Mucosa of gallbladder (tissue), 1 donor: ENCODE measurements around the gene IER5L. TPM values are rescaled to one million over a fixed set of nuclear protein-coding genes. Genes with fewer than 3 reads are reported as not detected.
A peak's percentile ranks its signal among the peaks of the same experiment; 100 is the strongest.

Experiments
- DNase-seq: peaks from one replicate; pipeline ENCODE4 v3.0.0-alpha.2; 2020; ENCODE audit warnings: low spot score
- total RNA-seq: library from RNA; stranded (reverse); gene quantifications from one replicate; pipeline ENCODE4 v1.2.1, GENCODE V29; 2021
- donor health status: DM: no; HTN: no; CAD: no.

Gene IER5L
- total RNA-seq, 1 donor from 2014 or later, result 43.5 TPM

DNA sequence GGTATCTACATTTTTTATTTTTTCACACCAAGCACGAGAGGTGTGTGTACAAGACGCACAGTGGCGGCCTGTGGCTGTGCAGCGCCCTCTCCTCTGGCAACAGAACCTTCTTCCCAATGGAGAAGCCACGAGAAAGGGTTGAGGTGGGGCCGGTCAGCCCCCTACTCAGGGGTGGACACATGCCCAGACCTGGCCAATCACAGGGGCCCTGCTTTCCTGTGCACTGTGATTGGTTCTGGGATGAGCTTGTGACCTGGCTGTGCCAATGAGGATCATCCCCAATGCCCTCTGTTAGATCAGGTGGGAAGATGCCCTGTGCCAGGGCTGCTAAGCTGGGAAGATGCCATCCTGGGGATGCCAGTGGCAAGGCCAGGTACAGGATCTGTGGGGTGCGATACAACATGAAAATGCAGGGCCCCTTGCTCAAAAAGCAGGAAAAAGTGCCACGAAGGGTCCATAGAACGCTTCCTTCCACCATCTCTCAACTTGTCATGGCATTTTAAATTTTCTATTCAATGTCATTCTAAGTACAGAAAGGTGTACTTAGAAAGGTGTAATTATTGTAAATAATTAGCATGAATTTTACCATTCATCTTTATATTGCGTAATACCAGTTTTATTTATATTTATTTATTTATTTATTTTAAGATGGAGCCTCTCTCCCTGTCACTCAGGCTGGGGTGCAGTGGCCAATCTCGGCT, 15.4 kb downstream of the IER5L start:
- DNase-seq, result no peak

DNA sequence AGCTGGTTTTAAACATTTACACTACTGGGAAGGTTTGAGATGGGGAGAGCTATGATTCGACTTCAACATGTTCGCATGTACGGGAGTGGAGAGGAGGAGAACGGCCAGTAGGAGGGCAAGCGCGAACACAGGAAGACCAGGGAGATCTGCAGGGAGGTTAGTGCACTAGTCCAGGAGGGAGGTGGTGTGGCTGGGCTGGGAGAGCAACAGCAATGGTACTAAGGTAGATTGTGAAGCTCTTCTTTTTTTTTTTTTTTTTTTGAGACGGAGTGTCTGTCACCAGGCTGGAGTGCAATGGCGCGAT, 16.6 kb downstream of the IER5L start:
- no peak for DNase-seq

DNA sequence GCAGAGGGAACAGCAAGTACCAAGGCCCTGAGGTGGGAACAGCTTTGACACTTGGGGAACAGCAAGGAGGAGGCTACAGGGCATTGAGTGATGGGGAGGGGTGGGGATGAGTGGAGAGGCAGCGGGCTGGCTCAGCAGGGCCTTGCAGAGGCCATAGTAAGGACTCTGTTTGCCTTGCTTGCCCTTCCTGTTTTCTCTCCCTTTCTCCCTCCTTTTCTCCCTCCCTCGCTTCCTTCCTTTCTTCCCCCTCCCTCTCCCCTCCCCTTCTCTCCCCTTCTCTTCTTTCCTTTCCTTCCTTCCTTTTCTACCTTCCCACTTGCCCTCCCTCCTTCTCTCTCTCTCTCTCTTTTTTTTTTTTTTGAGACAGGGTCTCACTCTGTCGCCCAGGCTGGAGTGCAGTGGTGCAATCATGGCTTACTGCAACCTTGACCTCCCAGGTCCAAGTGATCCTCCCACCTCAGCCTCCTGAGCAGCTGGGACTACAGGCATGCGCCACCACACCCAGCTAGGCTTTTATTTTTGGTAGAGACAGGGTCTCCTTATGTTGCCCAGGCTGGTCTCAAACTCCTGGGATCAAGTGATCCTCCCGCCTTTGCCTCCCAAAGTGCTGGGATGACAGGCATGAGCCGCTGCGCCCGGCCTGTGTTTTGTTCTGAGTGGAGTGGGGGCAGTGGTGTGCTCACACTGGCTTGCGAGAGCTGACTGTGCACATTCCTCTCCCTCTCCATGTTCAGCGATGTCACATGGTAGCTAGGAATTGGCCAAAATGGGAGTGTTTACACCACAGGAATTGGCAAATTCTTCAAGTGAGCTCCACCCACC, 17.1 kb downstream of the IER5L start:
- DNase-seq, result no peak

DNA sequence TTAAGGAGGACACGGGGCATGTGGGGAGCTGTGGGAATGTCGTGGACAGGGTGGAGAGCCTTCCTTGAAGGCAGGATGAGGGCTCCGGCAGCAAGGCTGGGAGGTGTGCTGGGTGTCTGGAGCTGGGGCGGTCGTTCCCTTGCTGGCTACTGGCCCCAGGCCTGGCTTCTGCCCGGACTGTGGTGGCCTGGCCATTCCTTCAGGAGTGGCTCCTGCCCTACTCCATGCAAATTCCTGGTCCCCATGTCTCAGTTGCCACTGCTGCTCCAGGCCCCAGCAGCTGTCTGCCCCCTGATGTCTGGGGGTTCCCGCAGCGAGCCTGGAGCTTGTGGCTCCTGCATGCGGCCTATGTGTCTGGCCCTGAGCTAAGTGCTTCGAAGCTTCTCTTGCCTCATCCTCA, 21.9 kb downstream of the IER5L start:
- DNase-seq, result no peak

DNA sequence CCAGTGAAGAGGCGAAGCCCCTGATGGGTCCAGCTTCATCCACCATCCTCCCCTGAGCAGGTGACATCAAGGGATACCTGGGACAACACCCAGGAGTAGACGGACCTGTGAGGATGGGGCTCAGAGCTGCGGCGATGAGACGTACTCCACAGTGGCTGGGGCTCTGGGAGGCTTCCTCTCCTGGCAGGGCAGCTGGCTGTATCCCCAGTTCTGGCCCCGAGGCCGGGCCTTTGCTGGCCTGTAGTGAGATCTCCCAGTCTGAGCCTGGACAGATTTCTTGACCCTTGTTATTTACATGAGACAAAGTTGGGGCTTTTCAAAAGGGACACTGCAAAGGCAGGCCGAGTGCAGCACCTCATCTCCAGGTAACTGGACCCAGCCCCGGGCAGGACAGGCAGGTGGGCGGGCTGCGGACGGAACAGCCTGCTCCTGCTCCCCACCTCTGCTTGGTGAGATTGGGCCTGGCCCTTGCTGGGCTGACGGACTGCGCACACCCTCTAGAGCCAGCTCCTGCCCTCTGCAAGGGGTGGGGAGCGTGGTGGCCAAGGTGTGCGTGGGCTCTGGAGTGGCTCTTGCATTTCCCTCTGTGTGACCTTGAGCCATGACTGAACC, 23.1 kb downstream of the IER5L start:
- no peak for DNase-seq

DNA sequence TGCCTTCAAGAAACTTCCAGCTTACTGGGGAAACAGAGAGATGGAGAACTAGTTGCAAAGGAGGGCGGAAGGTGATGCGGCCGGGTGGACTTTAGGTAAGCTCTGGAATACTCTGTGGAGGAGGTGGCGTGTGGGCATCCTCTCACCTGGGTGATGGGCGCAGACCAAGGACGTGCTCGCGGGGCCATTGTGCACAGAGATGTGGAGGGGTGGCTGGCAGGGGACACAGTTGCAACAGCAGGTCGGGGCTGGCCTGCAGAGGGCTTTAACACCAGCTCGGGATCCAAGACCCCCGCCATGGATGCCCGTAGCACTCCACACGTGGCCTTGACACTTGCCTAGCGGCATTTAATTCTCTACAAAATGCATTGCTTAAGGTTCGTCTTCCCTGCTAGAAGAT, 26.6 kb downstream of the IER5L start:
- DNase-seq, result no peak

DNA sequence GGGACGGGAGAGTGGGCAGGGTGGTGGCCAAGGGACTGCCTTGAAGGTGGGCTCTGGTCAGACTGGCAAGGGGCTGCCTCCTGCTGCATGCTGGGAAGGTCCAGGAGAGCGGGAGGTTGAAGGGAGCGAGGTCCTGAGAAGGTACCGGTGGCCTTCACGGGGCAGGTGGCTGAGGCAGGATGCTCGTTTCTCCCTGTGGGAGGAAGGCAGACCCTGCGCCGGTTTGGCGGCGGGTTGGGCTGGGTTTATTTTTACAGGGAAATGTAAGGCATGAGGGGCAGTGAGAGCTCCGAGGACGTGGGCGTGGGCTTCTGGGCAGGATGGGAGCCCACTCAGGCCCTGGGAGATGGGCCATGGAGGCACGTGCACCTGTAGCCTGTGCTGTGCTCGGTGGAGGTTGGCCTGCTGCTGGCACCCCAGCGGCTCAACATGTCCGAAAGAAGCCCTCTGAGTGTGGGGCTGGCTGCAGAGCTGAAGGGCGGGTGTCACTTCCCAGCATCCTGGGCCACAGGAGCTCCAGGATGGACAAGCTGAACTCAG, 27.3 kb downstream of the IER5L start:
- DNase-seq, result no peak

DNA sequence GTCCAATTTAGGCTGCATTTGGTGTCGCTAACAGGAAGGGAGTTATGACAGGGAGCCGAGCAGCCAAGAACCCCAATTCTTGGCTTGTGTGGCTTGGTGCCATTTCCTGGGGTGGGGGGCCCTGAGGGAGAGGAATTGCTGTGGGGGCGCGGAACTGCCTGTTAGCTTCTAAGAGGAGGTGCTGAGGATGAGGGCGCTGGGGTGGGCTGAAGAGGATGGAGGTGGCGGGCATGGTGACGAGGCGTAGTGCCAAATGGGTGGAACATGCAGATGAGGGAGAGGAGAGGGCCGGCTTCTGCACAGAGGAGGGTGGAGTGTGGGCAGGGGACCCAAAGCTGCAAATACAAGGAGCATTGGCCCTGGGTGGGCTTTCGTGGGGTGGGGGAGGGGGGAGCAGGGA, 27.9 kb downstream of the IER5L start:
- DNase-seq, result no peak

DNA sequence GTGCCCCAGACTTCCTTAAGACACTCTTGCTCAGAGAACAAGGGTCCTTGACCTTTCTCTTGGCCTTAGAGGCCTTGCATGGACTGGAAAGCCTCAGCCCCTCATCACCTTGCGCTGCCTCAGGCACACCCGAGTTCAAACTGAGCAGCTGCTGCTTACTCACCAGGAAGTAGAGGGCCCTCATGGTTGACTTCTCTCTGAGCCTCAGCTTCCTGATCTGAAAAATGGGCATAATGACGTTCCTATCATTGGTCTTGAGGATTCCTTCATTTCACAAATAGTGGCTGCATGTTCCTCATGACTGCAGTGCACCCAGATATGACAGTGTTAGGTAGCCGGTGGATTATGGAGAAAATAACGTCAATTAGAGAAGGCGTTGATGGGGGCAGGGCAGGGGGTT, 28.6 kb downstream of the IER5L start:
- DNase-seq, result no peak

DNA sequence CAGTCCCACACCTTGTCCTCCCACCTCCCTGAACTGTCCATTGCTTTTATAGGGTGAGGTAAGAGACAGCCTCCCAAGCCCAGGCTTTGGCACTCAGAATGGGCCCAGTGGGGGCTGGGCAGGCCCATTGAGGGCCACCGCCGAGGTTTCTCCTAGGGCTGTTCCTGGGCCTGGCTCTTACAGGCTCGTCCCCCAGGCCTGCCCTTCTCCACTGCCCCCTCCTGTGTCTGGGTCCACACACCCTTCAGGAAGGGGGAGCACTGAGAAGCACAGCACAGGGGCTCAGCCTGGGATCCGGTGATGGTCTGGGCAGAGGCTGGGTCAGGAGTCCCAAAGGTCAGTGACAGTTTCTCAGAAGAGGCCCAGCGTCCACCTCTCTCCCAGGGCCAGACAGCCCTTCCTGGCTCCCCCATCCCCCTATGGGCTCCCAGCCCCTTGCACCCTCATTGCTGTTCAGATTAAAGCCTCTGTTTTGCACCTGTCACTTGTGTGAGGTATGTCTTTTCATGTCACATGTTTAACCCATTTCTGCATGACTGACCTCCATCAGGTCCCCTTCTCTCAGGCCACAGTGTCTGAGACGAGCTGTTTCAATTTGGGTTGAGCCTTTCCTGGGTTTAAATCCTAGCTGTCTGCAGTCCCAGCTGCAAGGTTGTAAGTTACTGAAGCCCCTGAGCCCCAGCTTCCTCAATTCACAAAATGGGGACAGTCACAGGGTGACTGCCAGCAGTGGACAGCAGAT, 29.4 kb downstream of the IER5L start:
- no peak for DNase-seq

DNA sequence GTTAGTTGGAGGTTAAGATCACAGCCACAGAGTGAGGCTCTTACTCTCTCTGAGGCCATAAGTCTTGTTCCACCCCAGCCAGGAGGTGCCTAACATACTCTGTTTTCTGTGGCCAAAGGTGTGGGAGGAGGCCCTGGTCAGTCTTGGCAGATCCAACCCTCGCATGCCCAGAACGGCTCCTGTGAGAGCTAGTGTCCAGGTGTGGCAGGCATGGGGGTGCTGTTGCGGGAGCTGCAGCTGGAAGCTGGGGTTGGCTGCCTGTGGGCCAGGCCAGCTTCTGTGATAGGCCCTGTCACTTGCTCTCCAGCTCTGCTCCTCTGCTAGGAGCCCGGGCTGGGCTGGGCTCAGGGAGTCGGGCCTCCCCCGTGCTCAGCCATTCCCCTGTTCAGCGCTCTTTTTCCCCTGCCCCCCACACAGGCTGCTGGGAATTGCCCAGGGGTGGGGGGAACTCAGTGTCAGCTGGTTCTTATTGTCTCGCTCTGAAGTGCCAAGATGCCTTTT, 31.6 kb downstream of the IER5L start:
- DNase-seq, result no peak

DNA sequence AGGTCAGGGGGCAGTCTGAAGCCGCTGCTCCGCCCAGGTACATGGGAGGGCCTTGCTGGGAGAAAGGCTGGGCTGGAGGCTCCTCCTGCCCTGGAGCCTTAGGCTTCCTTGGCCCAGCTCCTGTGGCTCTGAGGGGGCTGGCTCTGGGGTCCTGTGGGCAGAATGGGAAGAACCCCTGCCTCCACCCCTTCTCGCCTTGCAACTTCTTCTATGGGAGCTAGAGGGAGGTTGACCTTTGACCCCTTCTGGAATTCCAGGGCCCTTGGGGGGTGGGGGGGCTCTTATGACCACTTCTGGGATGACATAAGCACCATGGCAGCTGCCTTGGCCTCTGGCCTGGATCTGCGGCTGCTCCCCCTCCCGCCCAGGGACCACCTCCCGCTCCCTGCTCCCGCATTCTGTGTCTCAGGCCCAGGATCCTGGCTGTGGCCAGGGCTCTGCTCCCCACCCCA, 32.2 kb downstream of the IER5L start:
- DNase-seq, result no peak

DNA sequence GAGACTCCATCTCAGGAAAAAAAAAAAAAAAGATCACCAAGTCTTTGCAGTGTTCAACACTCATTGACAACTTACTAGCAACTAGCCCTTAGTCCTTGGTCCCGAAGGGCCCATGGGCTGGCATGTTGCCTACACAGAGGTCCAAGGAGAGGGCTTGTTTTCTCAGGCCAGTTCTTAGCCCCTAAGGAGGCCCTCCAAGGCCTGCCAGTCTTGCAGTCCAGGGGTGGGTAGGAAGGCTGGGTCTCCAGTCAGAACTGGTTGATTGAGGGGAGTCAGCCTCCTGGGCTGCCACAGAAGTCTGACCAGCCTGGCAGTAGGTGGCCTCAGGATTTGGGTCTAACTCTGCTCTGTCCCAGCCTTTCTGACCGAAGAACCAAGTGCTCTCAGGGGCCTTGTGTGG, 32.7 kb downstream of the IER5L start:
- no peak for DNase-seq

DNA sequence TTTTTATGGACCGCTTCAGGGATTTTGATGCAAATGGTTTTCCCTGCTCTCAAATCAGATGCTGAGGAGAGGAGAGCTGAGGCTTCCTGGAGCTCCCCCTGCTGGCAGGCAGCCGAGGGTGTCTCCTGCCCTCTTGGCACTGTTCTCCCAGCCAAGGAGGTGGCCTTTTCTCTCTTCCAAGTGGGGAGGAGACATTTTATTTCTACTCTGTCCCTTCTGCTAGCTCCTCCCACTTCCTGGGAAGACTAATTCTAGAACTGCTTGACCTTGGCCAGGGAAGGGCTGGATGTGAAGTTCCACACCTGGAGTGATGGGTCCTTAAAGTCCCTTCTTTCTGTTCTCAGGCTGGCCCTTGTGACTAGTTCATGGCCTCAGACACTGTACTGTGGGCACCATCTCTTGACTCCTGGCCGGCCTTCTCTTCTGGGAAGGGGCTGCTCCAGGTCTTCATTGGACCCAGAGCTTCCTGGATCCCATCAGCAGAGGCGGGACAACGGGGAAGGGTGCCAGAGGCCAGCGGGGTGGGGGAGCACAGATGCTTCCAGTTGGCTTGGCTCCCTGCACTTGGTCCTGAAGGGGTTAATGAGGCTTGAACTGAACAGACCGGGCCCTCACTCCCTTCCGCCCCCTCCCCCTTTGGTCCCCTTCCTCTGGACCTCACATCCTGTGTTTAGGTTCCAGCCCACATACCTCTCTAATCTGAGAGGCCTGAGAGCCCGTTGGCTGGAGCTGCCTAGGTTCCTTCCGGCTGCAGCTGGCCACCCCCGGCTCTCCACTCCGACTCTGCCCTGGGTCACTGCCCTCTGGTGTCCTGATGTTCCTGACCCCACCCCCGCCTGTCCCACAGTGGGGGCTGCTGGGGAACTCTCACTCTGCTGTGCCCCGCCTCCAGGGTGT, 34.8 kb downstream of the IER5L start:
- DNase-seq, result peak; percentile 92

DNA sequence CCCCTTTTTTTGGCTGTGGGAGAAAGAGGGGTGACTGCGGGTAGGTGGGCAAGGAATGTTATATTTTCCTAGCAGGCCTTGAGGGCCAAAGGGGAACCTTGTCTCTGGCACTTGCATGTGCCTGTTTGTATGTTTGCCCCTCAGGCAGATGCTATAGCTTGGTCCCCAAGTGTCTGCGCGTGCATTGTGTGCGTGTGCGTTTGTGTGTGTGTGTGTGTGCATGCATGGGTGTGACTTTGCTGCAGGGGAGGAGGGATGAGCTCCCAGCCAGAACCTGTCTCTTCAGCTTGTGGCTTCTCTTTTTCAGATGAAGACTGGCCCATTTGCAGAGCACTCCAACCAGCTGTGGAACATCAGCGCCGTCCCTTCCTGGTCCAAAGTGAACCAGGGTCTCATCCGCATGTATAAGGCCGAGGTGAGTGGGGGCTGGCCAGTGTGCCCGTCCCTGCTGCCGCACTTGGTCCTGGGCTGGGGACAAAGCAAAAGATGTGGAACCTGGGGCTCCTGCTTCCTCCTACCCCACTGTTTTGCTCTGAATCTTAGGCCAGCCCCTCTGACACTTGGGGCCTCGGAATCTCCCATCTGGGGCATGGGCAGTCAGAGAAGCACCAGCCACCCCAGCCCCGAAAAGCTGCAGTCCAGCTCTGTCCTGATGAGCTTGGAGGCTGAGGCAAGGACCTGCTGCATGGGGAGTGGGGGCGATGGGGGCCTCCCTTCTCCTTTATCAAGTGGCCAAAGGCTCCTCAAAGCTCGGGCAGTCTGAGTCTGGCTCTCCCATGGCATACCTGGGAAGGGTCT, 35.7 kb downstream of the IER5L start:
- no peak for DNase-seq

DNA sequence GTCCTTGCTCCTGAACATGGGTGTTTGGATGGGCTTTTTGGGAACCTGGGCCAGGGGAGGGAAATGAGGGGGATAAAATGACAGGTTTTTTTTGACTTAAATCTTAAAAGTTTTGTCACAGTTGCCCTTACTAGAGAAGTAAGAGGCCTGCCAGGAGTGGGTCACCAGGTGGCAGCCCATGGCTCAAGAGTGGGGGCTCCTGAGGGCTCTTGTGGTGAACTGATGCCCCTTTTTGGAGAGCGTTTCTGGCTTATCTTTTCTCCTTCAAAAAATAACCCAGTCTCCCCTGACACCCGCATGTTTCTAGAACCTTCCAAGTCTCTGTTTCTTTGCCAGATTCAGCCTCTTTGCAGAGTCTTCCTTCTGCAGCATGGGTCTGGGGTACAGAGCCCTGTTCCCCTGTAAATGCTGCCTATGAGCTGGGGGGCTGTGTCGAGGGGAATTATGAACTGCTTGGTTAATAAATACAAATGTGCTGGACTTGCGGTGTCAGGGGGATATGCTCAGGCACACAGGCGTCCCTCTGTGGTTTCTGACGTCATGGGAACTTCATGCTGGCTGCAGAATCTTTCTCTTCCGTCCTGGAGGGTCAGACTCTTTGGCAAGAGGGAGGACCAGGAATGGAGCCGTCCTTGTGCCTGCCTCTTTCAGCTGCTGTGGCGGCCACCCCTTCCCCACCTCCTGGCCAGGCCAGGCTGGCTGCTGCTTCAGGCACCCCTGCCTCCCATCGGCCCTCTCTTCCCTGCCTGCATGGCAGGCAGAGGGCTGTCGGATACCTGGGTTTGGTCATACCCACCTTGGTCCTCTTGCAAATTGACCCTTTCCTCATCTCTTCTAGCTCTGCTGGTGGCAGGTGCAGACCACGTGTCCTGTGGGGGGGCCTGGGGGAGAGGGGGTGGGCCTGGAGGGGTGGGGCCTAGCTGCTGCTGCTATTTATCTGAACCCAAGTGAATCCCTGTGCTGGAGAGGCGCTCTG, 36.7 kb downstream of the IER5L start:
- peak; percentile 80 for DNase-seq

DNA sequence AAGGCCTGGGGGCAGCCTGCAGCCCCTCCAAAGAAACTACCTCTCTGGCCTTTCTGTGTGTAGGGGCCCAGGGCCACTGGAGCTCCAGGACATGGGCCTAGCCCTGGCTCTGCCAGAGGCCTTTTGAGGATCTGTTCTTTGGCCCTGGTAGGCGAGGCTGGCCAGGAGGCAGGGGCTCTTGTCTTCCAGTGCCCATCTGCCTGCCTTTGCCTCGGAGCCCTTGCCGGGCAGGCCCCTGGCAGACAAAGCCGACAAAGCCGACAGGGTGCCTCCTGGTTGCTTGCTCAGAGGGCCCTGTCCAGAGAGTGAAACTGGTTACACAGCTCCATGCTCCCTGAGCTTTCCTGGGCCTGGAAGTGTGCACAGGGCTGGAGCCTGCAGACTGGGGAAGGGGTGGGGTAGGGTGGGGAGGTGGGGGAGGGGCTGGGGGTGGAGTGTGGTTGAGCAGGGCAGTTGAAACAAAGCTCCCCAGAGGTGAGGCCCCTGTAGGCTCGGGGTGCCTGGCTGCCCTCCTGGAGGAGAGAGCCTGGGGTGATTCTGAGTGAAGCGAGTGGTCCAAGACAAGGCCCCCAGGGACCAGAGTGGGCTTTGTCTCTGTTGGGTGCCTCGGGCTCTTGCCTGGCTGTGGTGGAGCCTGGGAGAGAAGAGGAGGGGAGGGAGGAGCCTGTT, 37.5 kb downstream of the IER5L start:
- no peak for DNase-seq

DNA sequence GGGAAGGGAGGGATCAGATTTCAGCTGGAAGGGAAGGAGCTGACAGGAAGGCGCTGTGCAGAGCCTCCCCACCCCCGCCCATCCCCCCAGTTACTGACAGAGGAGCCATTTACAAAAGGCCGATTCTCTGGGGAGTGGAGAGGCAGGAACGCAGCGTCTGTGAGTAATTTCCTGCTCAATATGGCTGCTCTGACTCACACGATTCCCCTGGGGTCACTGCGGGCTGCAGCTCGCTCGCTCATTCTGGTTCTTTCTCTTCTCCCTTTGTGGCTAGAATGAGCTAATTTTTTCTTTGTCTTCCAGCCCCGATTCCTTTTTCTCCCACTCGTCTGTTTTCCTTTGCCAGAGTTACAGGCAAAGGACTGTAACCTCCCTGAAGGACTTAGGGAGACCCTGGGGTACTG, 38.1 kb downstream of the IER5L start:
- peak; percentile 92 for DNase-seq
